ENCODE measurements around the gene ZNF30.

- TF ChIP-seq POLR2AphosphoS5 (IDR thresholded peaks at IDR 0.05) (no peak), POLR2A (IDR thresholded peaks at IDR 0.05) (no peak)
- TF ChIP-seq, protein P1, sequence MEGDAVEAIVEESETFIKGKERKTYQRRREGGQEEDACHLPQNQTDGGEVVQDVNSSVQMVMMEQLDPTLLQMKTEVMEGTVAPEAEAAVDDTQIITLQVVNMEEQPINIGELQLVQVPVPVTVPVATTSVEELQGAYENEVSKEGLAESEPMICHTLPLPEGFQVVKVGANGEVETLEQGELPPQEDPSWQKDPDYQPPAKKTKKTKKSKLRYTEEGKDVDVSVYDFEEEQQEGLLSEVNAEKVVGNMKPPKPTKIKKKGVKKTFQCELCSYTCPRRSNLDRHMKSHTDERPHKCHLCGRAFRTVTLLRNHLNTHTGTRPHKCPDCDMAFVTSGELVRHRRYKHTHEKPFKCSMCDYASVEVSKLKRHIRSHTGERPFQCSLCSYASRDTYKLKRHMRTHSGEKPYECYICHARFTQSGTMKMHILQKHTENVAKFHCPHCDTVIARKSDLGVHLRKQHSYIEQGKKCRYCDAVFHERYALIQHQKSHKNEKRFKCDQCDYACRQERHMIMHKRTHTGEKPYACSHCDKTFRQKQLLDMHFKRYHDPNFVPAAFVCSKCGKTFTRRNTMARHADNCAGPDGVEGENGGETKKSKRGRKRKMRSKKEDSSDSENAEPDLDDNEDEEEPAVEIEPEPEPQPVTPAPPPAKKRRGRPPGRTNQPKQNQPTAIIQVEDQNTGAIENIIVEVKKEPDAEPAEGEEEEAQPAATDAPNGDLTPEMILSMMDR (IDR thresholded peaks at IDR 0.05) = no peak
These were observed 21.8 kb upstream of the ZNF30 start for GRCh38 chr19:34904664-34905527.

Measured in transverse colon (tissue), 4 donors.